ENCODE data around the gene PTPN14. TPM values are rescaled to one million over a fixed set of nuclear protein-coding genes. Genes with fewer than 3 reads are reported as not detected.

Gene PTPN14
- total RNA-seq, 6 experiments from 2014 or later: 1.6 to 4.6 (median 2.1) TPM

- Histone ChIP-seq H3K9me3 (no peaks in the 10 kb centered on the region), H3K27ac (no peak overlapping the region), H3K36me3 (peaks cover 0 to 8% (median 0%) of the 10 kb centered on the region in 4 donors), H3K4me3 (no peak overlapping the region), H3K27me3 (no peaks in the 10 kb centered on the region), H3K4me1 (no peaks in the 10 kb centered on the region)
- TF ChIP-seq CTCF (IDR thresholded peaks at IDR 0.05) (no peak), POLR2A (IDR thresholded peaks at IDR 0.05) (no peak)
- WGBS (ENCODE audit: insufficient coverage, low coverage, low lambda C conversion rate, missing lambda C conversion rate): 30% methylated on average over 1 of the region's 1 CpG
- intact Hi-C loops (cut with DNase I): loop anchor here (5.0 kb wide), 2 partner anchors 45 to 65 kb away; partner anchors contain the start of gene SMYD2 (in 1 of the 2)
- ATAC-seq (peak in 1 of 4 donors; percentile 46), DNase-seq (no peak)
Measured at GRCh38 chr1:214327514-214327913, 223.9 kb downstream of the PTPN14 start.

- TF ChIP-seq POLR2A (IDR thresholded peaks at IDR 0.05): no peak
- no peak for TF ChIP-seq CTCF (IDR thresholded peaks at IDR 0.05)
- no peaks in the 10 kb centered on the region for H3K27me3 ChIP-seq
- no peaks in the 10 kb centered on the region for H3K4me1 ChIP-seq
- no peak overlapping the region for H3K27ac ChIP-seq
- H3K4me3 ChIP-seq: no peak overlapping the region
- no peaks in the 10 kb centered on the region for H3K9me3 ChIP-seq
- ATAC-seq (peak in 2 of 4 donors; percentile 15 to 30), DNase-seq (no peak)
- H3K36me3 ChIP-seq: peaks cover 0 to 8% (median 0%) of the 10 kb centered on the region in 4 donors
- 59% methylated on average over 3 of the region's 5 CpGs for WGBS (ENCODE audit: insufficient coverage, low coverage, low lambda C conversion rate, missing lambda C conversion rate)
- intact Hi-C loops (cut with DNase I): loop anchor here (5.0 kb wide), 2 partner anchors 44 to 64 kb away; partner anchors contain the start of gene SMYD2 (in 1 of the 2)
Measured at GRCh38 chr1:214326406-214326805, 225.0 kb downstream of the PTPN14 start.

GRCh38 chr1:214324896-214325800, 226.3 kb downstream of the PTPN14 start:
- Histone ChIP-seq H3K36me3 (peaks cover 0 to 4% (median 0%) of the 10 kb centered on the region in 4 donors), H3K27ac (no peak overlapping the region), H3K27me3 (no peaks in the 10 kb centered on the region), H3K9me3 (no peaks in the 10 kb centered on the region), H3K4me1 (no peaks in the 10 kb centered on the region), H3K4me3 (no peak overlapping the region)
- 88% methylated on average over 8 of the region's 8 CpGs for WGBS (ENCODE audit: insufficient coverage, low coverage, low lambda C conversion rate, missing lambda C conversion rate)
- TF ChIP-seq CTCF (IDR thresholded peaks at IDR 0.05): no peak
- TF ChIP-seq POLR2A (IDR thresholded peaks at IDR 0.05): no peak
- no peak for DNase-seq
- intact Hi-C loops (cut with DNase I): loop anchor here (5.0 kb wide), 2 partner anchors 43 to 63 kb away; partner anchors contain the start of gene SMYD2 (in 1 of the 2)
- ATAC-seq: no peak

- H3K27me3 ChIP-seq: no peaks in the 10 kb centered on the region
- no peak for ATAC-seq
- no peak for DNase-seq
- no peaks in the 10 kb centered on the region for H3K9me3 ChIP-seq
- no peak overlapping the region for H3K4me3 ChIP-seq
- peaks cover 0 to 5% (median under 1%) of the 10 kb centered on the region in 4 donors for H3K4me1 ChIP-seq
- no peak for TF ChIP-seq CTCF (IDR thresholded peaks at IDR 0.05)
- no peak for TF ChIP-seq POLR2A (IDR thresholded peaks at IDR 0.05)
- H3K27ac ChIP-seq: no peak overlapping the region
- no peaks in the 10 kb centered on the region for H3K36me3 ChIP-seq
- WGBS (ENCODE audit: insufficient coverage, low coverage, low lambda C conversion rate, missing lambda C conversion rate): 94% methylated on average over 5 of the region's 5 CpGs
- intact Hi-C loops (cut with DNase I): no loop called here
Measured at GRCh38 chr1:214321705-214322453, 229.5 kb downstream of the PTPN14 start.
